OCI-LY1 (cell line): ENCODE data around the gene CDKN2B-AS1.

Source experiments
- H2AFZ ChIP-seq: fragments of 200-600 bp; sonication (generic), shearing (Covaris generic); 2 replicates; pipeline ENCODE4 v1.6.0; 2014; ENCODE audit warnings: antibody characterized with exemption, mild to moderate bottlenecking, low read length
- H3F3A ChIP-seq: fragments of 200-600 bp; sonication (generic), shearing (Covaris generic); 2 replicates; pipeline ENCODE4 v1.6.0; 2014; ENCODE audit warnings: mild to moderate bottlenecking, antibody characterized with exemption, low read length, moderate library complexity; ENCODE audit not compliant: insufficient read depth
- H3K27ac ChIP-seq: fragments of 200-600 bp; sonication (generic); 2 replicates; pipeline ENCODE4 v1.5.1; 2014; ENCODE audit warnings: low read length, mixed run types, mild to moderate bottlenecking, low read depth; ENCODE audit not compliant: poor library complexity, severe bottlenecking
- H3K27me3 ChIP-seq: fragments of 200-600 bp; sonication (generic); 2 replicates; pipeline ENCODE4 v1.6.0; 2014; ENCODE audit warnings: antibody characterized with exemption, mild to moderate bottlenecking, low read length, moderate library complexity; ENCODE audit not compliant: insufficient read depth
- H3K36me3 ChIP-seq: fragments of 200-600 bp; sonication (generic); 2 replicates; pipeline ENCODE4 v1.6.1; 2014; ENCODE audit warnings: mild to moderate bottlenecking, antibody characterized with exemption, low read length, moderate library complexity, mixed read lengths; ENCODE audit not compliant: insufficient read depth
- H3K4me1 ChIP-seq: fragments of 200-600 bp; sonication (generic); 2 replicates; pipeline ENCODE4 v1.5.1; 2014; ENCODE audit warnings: mild to moderate bottlenecking, low read length, moderate library complexity; ENCODE audit not compliant: insufficient read depth, severe bottlenecking
- H3K4me2 ChIP-seq: fragments of 200-600 bp; sonication (generic), shearing (Covaris generic); 2 replicates; pipeline ENCODE4 v1.6.1; 2014; ENCODE audit warnings: low read length
- H3K4me3 ChIP-seq: fragments of 200-600 bp; sonication (generic); 2 replicates; pipeline ENCODE4 v1.5.1; 2014; ENCODE audit warnings: low read length, low read depth, mild to moderate bottlenecking, mixed read lengths; ENCODE audit not compliant: poor library complexity, severe bottlenecking
- H3K79me2 ChIP-seq: fragments of 200-600 bp; shearing (Covaris generic); 2 replicates; pipeline ENCODE4 v1.6.1; 2016; ENCODE audit warnings: mixed run types, low read length, mixed read lengths; ENCODE audit not compliant: insufficient read depth
- H3K9ac ChIP-seq: fragments of 200-600 bp; sonication (generic), shearing (Covaris generic); 2 replicates; pipeline ENCODE4 v1.6.1; 2014; ENCODE audit warnings: mild to moderate bottlenecking, low read length, mixed read lengths
- H3K9me2 ChIP-seq: fragments of 200-600 bp; sonication (generic), shearing (Covaris generic); 2 replicates; pipeline ENCODE4 v1.6.1; 2014; ENCODE audit warnings: low read depth, mild to moderate bottlenecking, low read length, mixed read lengths
- H3K9me3 ChIP-seq: fragments of 200-600 bp; shearing (Covaris generic); 2 replicates; pipeline ENCODE4 v1.6.1; 2014; ENCODE audit warnings: low read length, mixed read lengths
- H4K20me1 ChIP-seq: fragments of 200-600 bp; sonication (generic), shearing (Covaris generic); 2 replicates; pipeline ENCODE4 v1.6.0; 2016; ENCODE audit warnings: mild to moderate bottlenecking, low read length; ENCODE audit not compliant: insufficient read depth
- EZH2 ChIP-seq: fragments of 200-600 bp; sonication (generic), shearing (Covaris generic); IDR thresholded peaks from 2 replicates; pipeline ENCODE4 v1.8.0; 2017; ENCODE audit warnings: borderline replicate concordance, mixed run types, mild to moderate bottlenecking, antibody characterized with exemption, low read length, moderate library complexity, mixed read lengths
- TF ChIP-seq, protein P1 (sequence below): fragments of 200-600 bp; sonication (generic), shearing (Covaris generic); IDR thresholded peaks from 2 replicates; pipeline ENCODE4 v1.5.1; 2017; ENCODE audit warnings: mild to moderate bottlenecking, antibody characterized with exemption, low read length, moderate library complexity, mixed read lengths

CDKN2B-AS1 gene

DNA sequence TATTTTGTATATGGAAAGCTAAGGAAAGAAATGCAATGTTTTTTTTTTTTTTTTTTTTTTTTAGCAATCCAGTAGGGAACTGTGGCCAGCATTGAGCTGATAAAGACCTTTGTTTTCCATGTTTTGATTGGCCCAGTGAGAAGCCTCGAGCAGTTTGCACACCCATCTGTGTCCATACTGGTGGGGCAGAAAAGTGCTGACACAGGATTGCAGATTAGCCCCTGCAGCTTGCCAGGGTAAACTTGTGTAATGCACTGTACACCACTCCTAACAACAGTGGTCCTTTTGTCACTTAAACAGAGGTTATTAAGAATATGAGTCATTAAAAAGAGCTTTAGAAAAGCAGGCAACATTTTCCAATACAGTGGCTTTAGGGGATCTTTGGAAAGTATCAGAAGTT lies 147.3 kb downstream of the CDKN2B-AS1 start:
- H3K9me3 ChIP-seq: no peaks in the 10 kb centered on the region
- H3K79me2 ChIP-seq: no peaks in the 10 kb centered on the region
- TF ChIP-seq, protein P1, sequence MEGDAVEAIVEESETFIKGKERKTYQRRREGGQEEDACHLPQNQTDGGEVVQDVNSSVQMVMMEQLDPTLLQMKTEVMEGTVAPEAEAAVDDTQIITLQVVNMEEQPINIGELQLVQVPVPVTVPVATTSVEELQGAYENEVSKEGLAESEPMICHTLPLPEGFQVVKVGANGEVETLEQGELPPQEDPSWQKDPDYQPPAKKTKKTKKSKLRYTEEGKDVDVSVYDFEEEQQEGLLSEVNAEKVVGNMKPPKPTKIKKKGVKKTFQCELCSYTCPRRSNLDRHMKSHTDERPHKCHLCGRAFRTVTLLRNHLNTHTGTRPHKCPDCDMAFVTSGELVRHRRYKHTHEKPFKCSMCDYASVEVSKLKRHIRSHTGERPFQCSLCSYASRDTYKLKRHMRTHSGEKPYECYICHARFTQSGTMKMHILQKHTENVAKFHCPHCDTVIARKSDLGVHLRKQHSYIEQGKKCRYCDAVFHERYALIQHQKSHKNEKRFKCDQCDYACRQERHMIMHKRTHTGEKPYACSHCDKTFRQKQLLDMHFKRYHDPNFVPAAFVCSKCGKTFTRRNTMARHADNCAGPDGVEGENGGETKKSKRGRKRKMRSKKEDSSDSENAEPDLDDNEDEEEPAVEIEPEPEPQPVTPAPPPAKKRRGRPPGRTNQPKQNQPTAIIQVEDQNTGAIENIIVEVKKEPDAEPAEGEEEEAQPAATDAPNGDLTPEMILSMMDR: no peak
- TF ChIP-seq EZH2: no peak
- no peak overlapping the region for H2AFZ ChIP-seq
- no peak overlapping the region for H3K4me2 ChIP-seq
- no peaks in the 10 kb centered on the region for H3K27me3 ChIP-seq
- H3F3A ChIP-seq: no peaks in the 10 kb centered on the region
- H3K4me3 ChIP-seq: no peak overlapping the region
- no peaks in the 10 kb centered on the region for H4K20me1 ChIP-seq
- no peak overlapping the region for H3K9ac ChIP-seq
- H3K4me1 ChIP-seq: no peaks in the 10 kb centered on the region
- H3K27ac ChIP-seq: no peak overlapping the region
- no peaks in the 10 kb centered on the region for H3K36me3 ChIP-seq
- no peaks in the 10 kb centered on the region for H3K9me2 ChIP-seq

DNA sequence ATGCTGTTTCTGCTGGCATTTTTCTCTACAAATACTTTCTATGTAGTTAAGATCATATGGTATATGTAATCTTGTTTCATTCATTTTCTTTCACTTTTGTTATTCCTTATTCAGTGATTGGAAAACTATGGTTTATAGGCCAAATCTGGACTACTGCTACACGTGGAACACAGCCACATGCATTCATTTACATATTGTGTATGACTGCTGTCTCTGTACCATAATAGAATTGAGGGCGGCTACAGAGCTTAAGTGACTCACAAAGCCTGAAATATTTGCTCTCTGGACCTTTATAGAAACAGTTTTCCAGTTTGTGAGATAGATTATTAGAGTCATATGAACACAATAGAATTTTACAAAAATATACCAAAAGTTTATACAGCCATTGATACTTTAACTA lies 148.1 kb downstream of the CDKN2B-AS1 start:
- Histone ChIP-seq H3K79me2 (no peaks in the 10 kb centered on the region), H3K4me2 (no peak overlapping the region), H3K9ac (no peak overlapping the region), H3K27ac (no peak overlapping the region), H3K27me3 (no peaks in the 10 kb centered on the region), H3K36me3 (no peaks in the 10 kb centered on the region), H2AFZ (no peak overlapping the region), H4K20me1 (no peaks in the 10 kb centered on the region), H3F3A (no peaks in the 10 kb centered on the region), H3K4me1 (no peaks in the 10 kb centered on the region), H3K9me3 (no peaks in the 10 kb centered on the region), H3K4me3 (no peak overlapping the region), H3K9me2 (no peaks in the 10 kb centered on the region)
- TF ChIP-seq, protein P1: no peak
- TF ChIP-seq EZH2: no peak

DNA sequence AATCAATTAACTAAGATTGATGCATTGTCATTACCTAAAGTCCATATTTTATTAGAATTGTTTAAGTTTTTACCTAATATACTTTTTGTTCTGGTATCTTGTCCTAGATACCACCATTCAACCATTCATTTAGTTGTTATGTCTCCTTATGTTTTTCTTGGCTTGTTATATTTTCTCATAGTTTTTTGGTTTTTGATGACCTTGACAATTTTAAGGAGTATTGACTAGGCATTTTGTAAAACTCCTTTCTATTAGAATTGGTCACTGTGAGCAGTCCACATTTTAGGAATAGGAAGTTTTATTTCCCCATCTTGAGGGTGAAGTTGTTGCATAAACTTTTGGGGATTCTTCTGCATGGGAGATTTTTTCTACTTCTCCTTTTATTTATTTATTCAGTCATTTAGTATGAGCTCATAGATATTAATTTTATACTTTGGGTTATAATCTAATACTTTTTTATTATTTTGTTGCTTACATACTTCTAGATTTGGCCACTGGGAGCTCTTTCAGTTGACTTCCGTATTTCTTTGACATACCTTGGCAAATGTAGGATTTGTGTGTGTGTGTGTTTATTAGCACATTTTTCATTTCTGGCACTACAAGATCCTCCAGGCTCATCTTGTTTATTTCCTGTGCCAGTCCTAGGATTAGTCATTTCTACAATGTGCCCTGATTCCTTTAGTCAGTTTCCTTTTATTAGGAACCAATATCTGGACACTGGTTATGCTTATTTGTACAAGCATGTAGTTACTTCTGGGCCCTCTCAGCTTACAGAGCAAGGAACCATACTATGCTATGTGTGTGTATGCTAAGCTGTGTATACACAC lies 149.4 kb downstream of the CDKN2B-AS1 start:
- no peak overlapping the region for H2AFZ ChIP-seq

More for the DNA sequence above, 149.4 kb downstream of the CDKN2B-AS1 start:
- Histone ChIP-seq H3K27me3 (no peaks in the 10 kb centered on the region), H4K20me1 (no peaks in the 10 kb centered on the region), H3K4me2 (no peak overlapping the region), H3K4me1 (no peaks in the 10 kb centered on the region), H3K9ac (no peak overlapping the region), H3K36me3 (no peaks in the 10 kb centered on the region), H3K9me2 (no peaks in the 10 kb centered on the region), H3K4me3 (no peak overlapping the region), H3K79me2 (no peaks in the 10 kb centered on the region), H3K27ac (no peak overlapping the region), H3F3A (no peaks in the 10 kb centered on the region), H3K9me3 (no peaks in the 10 kb centered on the region)
- TF ChIP-seq, protein P1: no peak
- TF ChIP-seq EZH2: no peak
